Measurements from ENCODE around the gene DDT.
"Not testable (repeated sequence)": the region's sequence is repeated elsewhere in the genome, so short reads cannot be mapped to it uniquely, and the experiment has no call there.

The DDT gene

DNA sequence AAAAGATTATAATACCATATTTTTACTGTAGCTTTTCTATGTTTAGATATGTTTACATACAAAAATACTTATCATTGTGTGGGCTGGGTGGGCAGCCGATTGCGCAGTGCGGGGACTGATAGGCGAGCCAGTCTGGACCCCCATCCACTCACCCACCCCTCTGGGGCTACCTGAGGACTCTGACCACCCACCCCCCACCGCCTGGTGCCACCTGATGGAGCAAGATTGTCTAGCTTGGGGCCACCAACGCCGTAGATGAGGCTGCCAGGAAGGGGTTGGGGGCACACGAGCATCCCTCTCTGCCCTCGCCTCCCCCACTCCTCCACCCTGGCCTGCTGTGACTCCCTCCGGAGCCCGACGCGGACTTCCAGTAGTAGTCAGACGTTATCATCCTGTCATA is 47.7 kb downstream of the DDT start:
- no peak for TF ChIP-seq CTCF (conservative IDR thresholded peaks at IDR 0.05; ENCODE audit: low read depth, low read length)
- DNase-seq (ENCODE audit: low read depth), result no peak
- H3K4me3 ChIP-seq (ENCODE audit: low read depth, low read length), result no peak overlapping the region

DNA sequence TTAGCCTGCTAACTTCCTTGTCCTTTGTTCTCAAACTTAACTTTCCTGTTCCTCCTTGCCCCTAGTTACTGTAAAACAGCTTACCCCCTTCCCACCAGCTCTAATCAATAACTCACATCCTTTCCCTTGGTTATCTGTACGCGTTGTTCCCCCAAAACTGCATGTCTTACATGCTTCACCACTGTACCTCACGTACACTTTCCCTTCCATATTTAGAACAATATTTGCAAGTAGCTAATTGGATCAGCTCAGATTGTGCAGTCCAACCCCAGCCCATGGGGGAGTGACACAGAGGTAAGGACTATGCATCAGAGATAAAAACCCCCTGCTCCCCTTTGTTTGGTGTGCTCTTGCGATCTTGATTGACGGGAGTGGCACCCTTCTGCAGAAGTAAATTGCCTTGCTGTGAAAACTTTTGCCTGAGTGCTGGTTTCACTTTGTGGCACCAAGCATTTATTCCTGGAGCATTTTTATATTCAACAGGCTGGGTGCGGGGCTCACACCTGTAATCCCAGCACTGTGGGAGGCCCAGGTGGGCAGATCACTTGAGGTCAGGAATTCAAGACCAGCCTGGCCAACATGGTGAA is 49.1 kb downstream of the DDT start:
- DNase-seq (ENCODE audit: low read depth), result no peak
- no peak overlapping the region for H3K4me3 ChIP-seq (ENCODE audit: low read depth, low read length)
- TF ChIP-seq CTCF (conservative IDR thresholded peaks at IDR 0.05; ENCODE audit: low read depth, low read length), result no peak

GRCh38 chr22:23922921-23923320 is 51.3 kb downstream of the DDT start:
- no peak for TF ChIP-seq CTCF (conservative IDR thresholded peaks at IDR 0.05; ENCODE audit: low read depth, low read length)

GRCh38 chr22:23921586-23922201 is 52.5 kb downstream of the DDT start:
- DNase-seq (ENCODE audit: low read depth), result peak; percentile 34

More at GRCh38 chr22:23922921-23923320, 51.3 kb downstream of the DDT start:
- no peak for DNase-seq (ENCODE audit: low read depth)
- no peak overlapping the region for H3K4me3 ChIP-seq (ENCODE audit: low read depth, low read length)

More at GRCh38 chr22:23921586-23922201, 52.5 kb downstream of the DDT start:
- not testable (repeated sequence) for H3K4me3 ChIP-seq (ENCODE audit: low read depth, low read length)
